Activated CD8-positive, alpha-beta T cell treated with anti-CD3 and anti-CD28 coated beads for 36 hours (primary cell): ENCODE data around the gene GBF1. TPM values are rescaled to one million over a fixed set of nuclear protein-coding genes. Genes with fewer than 3 reads are reported as not detected.
A peak's percentile ranks its signal among the peaks of the same experiment; 100 is the strongest.

Source experiments
- ATAC-seq: fragments of 200-7000 bp; cut with Tn5 transposase; one replicate; pipeline ENCODE4 v1.10.0; 2021; ENCODE audit warnings: mild to moderate bottlenecking, moderate library complexity
- CTCF ChIA-PET: fragments of 350-600 bp; sonication (Branson Sonifier 250); formaldehyde crosslinking; loops from one replicate; lab custom pipeline; 2021; ENCODE audit warnings: antibody characterized with exemption; lab: Charles Lee
- POLR2A ChIA-PET: fragments of 350-600 bp; sonication (Branson Sonifier 250); formaldehyde crosslinking; loops from one replicate; lab custom pipeline; 2021; ENCODE audit warnings: antibody characterized with exemption; lab: Charles Lee
- DNase-seq: peaks from one replicate; pipeline ENCODE4 v3.0.0-alpha.2; 2020
- H3K27ac Mint-ChIP-seq: one replicate; pipeline ENCODE4 v1.8.0; 2021; ENCODE audit warnings: mild to moderate bottlenecking, mixed read lengths
- H3K27me3 Mint-ChIP-seq: one replicate; pipeline ENCODE4 v1.8.0; 2021; ENCODE audit warnings: mixed read lengths
- H3K36me3 Mint-ChIP-seq: one replicate; pipeline ENCODE4 v1.8.0; 2021; ENCODE audit warnings: low read depth, mixed read lengths
- H3K4me1 Mint-ChIP-seq: one replicate; pipeline ENCODE4 v1.8.0; 2021; ENCODE audit warnings: low read depth, mixed read lengths
- H3K4me3 Mint-ChIP-seq: one replicate; pipeline ENCODE4 v1.8.0; 2021; ENCODE audit warnings: mild to moderate bottlenecking, moderate library complexity, mixed read lengths
- H3K9me3 Mint-ChIP-seq: one replicate; pipeline ENCODE4 v1.8.0; 2021; ENCODE audit warnings: mixed read lengths
- intact Hi-C: fragments of 100-400 bp; cut with micrococcal nuclease; formaldehyde crosslinking; loops from one replicate; pipeline ENCODE4 v1.10.0; 2022
- total RNA-seq, 2 experiments: library from RNA; stranded (reverse); gene quantifications; one replicate each; pipeline ENCODE4 v1.2.3, GENCODE V29; 2021
- TF ChIP-seq, protein P1 (sequence below): fragments of 200-600 bp; IDR thresholded peaks from one replicate; pipeline ENCODE4 v1.8.0; 2022; ENCODE audit warnings: antibody characterized with exemption, mild to moderate bottlenecking

GBF1 gene
- total RNA-seq, 2 experiments from 2014 or later = 25.4 to 28.2 TPM

DNA sequence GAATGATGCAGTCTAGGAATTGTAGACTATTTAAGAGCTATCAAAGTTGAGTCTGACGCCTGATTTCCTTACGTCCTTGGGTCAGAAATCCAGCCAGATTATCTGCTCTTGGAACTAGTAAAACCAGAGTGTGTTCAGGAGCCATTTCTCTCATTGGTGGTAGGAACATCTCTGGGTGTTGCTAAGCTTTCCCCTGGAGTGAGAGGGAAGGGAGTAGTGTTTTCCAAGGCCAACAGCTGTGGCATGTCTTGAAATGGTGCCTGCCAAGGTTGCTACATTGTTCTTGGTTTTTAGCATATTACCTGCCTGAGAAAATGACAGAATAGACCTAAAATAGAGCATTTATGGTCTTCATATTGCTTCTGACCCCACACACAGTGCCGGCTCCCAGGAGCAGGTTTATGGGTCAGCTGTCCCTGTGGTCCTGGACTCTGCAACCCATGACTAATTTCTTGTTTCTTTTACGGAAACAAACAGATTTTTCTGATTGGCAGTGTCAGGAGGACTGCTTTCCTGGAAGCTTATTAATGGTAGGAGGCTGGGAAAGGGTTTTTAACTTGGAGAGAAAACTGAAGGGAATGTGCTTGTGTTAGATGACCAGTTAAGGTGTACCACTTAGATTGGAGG lies 17.5 kb downstream of the GBF1 start:
- H3K27ac Mint-ChIP-seq = no peak overlapping the region
- DNase-seq = no peak
- ChIA-PET CTCF (interaction anchor here (8.5 kb wide), 1 partner anchor 32 kb away, joined by 66 read pairs; no protein-coding TSS in a partner anchor), POLR2A (interaction anchor here (1.0 to 1.2 kb wide), 2 partner anchors 98 to 106 kb away, joined by 3 to 4 read pairs; no protein-coding TSS in a partner anchor)
- TF ChIP-seq, protein P1, sequence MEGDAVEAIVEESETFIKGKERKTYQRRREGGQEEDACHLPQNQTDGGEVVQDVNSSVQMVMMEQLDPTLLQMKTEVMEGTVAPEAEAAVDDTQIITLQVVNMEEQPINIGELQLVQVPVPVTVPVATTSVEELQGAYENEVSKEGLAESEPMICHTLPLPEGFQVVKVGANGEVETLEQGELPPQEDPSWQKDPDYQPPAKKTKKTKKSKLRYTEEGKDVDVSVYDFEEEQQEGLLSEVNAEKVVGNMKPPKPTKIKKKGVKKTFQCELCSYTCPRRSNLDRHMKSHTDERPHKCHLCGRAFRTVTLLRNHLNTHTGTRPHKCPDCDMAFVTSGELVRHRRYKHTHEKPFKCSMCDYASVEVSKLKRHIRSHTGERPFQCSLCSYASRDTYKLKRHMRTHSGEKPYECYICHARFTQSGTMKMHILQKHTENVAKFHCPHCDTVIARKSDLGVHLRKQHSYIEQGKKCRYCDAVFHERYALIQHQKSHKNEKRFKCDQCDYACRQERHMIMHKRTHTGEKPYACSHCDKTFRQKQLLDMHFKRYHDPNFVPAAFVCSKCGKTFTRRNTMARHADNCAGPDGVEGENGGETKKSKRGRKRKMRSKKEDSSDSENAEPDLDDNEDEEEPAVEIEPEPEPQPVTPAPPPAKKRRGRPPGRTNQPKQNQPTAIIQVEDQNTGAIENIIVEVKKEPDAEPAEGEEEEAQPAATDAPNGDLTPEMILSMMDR = no peak
- no peak overlapping the region for H3K4me3 Mint-ChIP-seq
- peaks cover 31% of the 10 kb centered on the region for H3K36me3 Mint-ChIP-seq
- peaks cover 28% of the 10 kb centered on the region for H3K4me1 Mint-ChIP-seq
- intact Hi-C loops = no loop called here
- H3K9me3 Mint-ChIP-seq = no peaks in the 10 kb centered on the region
- H3K27me3 Mint-ChIP-seq = no peaks in the 10 kb centered on the region
- ATAC-seq = no peak

DNA sequence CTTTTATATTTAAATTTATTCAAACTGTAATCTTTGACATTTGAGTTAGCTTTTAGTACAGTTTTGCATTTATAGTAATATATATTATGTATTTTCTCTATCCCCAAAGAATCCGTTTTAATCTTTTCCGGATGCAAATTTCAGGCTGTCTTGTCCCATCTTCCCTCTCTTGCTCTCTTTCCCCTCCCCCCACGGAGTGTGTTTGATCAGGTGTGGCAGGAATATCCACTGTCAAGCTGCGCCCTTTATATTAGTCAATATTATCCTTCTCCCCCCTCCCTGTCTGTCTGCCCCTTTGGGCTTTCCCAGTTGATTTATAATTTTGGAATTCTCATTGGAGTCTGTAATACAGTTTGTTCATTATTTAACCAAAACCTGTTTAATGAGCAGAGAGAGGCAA lies 19.0 kb downstream of the GBF1 start:
- peaks cover 34% of the 10 kb centered on the region for H3K36me3 Mint-ChIP-seq
- H3K27ac Mint-ChIP-seq = no peak overlapping the region
- no peak overlapping the region for H3K4me3 Mint-ChIP-seq
- ChIA-PET POLR2A (interaction anchor here (1.3 kb wide), 1 partner anchor 19 kb away, joined by 4 read pairs; no protein-coding TSS in a partner anchor), CTCF (interaction anchor here (1.1 to 8.5 kb wide), 4 partner anchors 34 to 98 kb away, joined by 3 to 66 read pairs (median 3); no protein-coding TSS in a partner anchor)
- intact Hi-C loops = no loop called here
- TF ChIP-seq, protein P1 = no peak
- DNase-seq (no peak), ATAC-seq (no peak)
- no peaks in the 10 kb centered on the region for H3K9me3 Mint-ChIP-seq
- H3K4me1 Mint-ChIP-seq = peaks cover 43% of the 10 kb centered on the region
- no peaks in the 10 kb centered on the region for H3K27me3 Mint-ChIP-seq

DNA sequence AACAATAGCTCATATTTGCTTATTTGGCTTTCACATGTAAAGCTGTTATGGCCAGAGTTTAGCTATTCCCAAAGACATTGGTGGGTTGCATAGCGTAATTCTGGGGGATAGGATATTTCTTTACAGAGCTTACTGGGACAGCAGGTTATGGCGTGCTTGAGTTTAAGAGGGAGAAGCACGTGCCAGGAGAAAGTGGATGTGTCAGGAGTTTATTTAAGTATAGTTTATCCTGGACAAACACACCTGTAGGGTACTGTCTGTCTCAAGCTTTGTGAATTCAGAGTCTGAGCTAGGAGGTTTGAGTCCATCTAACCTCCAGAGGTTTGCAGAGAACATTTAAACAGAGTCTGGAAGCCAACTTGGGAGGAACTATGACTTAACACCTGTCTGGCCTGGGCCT lies 21.3 kb downstream of the GBF1 start:
- Mint-ChIP-seq H3K4me3 (no peak overlapping the region), H3K9me3 (no peaks in the 10 kb centered on the region), H3K4me1 (peaks cover 51% of the 10 kb centered on the region), H3K27ac (no peak overlapping the region), H3K27me3 (no peaks in the 10 kb centered on the region), H3K36me3 (peaks cover 22% of the 10 kb centered on the region)
- intact Hi-C loops = no loop called here
- no peak for DNase-seq
- ATAC-seq = no peak
- TF ChIP-seq, protein P1 = no peak
- CTCF ChIA-PET = interaction anchor here (0.9 to 8.5 kb wide), 6 partner anchors 9 to 193 kb away, joined by 3 to 66 read pairs (median 8); no protein-coding TSS in a partner anchor
- POLR2A ChIA-PET = interaction anchor here (0.6 to 1.7 kb wide), 3 partner anchors 23 to 454 kb away, joined by 3 read pairs; no protein-coding TSS in a partner anchor

DNA sequence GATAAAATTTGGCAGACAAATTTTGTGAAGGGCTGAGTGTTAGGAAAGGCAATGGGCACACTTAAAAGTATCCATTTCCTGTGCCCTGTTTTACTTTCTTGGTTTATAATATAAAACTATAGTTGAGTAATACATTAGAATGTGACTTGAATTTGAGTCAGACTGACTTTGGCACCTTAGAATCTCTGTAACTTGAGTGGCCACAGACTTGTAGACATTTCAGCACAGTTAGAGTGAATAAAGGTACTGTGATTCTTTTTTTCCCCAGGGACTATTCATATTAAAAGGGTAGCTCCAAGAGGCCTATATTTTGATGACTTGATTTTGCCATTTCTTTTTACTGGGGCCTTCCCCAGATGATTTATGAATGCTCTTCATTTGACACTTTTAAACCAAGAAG lies 22.4 kb downstream of the GBF1 start:
- Mint-ChIP-seq H3K36me3 (peaks cover 21% of the 10 kb centered on the region), H3K4me3 (no peak overlapping the region), H3K9me3 (no peaks in the 10 kb centered on the region), H3K27me3 (no peaks in the 10 kb centered on the region), H3K27ac (peak overlapping the region; percentile 87), H3K4me1 (peaks cover 54% of the 10 kb centered on the region)
- ATAC-seq (peak; percentile 84), DNase-seq (no peak)
- TF ChIP-seq, protein P1 = no peak
- intact Hi-C loops = no loop called here
- ChIA-PET POLR2A (interaction anchor here (0.6 to 1.2 kb wide), 2 partner anchors 16 to 111 kb away, joined by 3 to 4 read pairs; no protein-coding TSS in a partner anchor), CTCF (interaction anchor here (0.7 to 8.5 kb wide), 12 partner anchors 9 to 194 kb away, joined by 3 to 66 read pairs (median 5); partner anchors contain the start of gene PITX3)
